H1 (cell line): Measurements from ENCODE around the gene DNAAF5. TPM values are rescaled to one million over a fixed set of nuclear protein-coding genes. Genes with fewer than 3 reads are reported as not detected.
"Not testable (repeated sequence)": the region's sequence is repeated elsewhere in the genome, so short reads cannot be mapped to it uniquely, and the experiment has no call there.

Source experiments
- CTCF ChIA-PET: fragments of 300-600 bp; sonication (Branson Sonifier 250); formaldehyde crosslinking; loops from one replicate; lab custom pipeline; 2021; ENCODE audit not compliant: partially characterized antibody; lab: Charles Lee
- POLR2A ChIA-PET: fragments of 300-600 bp; sonication (Branson Sonifier 250); formaldehyde crosslinking; loops from one replicate; lab custom pipeline; 2021; ENCODE audit warnings: inconsistent platforms; ENCODE audit not compliant: partially characterized antibody; lab: Charles Lee
- DNase-seq, 2 experiments: peaks; one replicate each; pipeline versions ENCODE4 v3.0.0 to v3.0.0-alpha.2; 2010 to 2022; ENCODE audit warnings: low spot score in 2 of 2, low read depth in 1 of 2, mixed read lengths in 1 of 2
- FAIRE-seq: peaks from 2 replicates; lab custom pipeline; 2011; peaks lifted over from hg19 to GRCh38; lab: Jason Lieb, UNC
- H2AFZ ChIP-seq: 2 replicates; pipeline ENCODE4 v1.8.1; 2012; ENCODE audit warnings: low read length, inconsistent platforms
- H2AK5ac ChIP-seq: 2 replicates; pipeline ENCODE4 v1.6.1; 2013; ENCODE audit warnings: low read depth, low read length
- H2BK120ac ChIP-seq: replicated peaks from 2 replicates; pipeline ENCODE3; 2013; ENCODE audit warnings: low read depth, low read length, inconsistent platforms
- H2BK12ac ChIP-seq: 2 replicates; pipeline ENCODE4 v1.6.1; 2013; ENCODE audit warnings: low read depth, low read length
- H2BK15ac ChIP-seq: 2 replicates; pipeline ENCODE4 v1.6.1; 2013; ENCODE audit warnings: low read length
- H2BK20ac ChIP-seq: 2 replicates; pipeline ENCODE4 v1.6.1; 2013; ENCODE audit warnings: low read length
- H2BK5ac ChIP-seq: 2 replicates; pipeline ENCODE4 v1.6.1; 2013; ENCODE audit warnings: low read depth, low read length
- H3K14ac ChIP-seq: 2 replicates; pipeline ENCODE4 v1.6.1; 2013; ENCODE audit warnings: inconsistent platforms; ENCODE audit not compliant: insufficient read length
- H3K18ac ChIP-seq: 2 replicates; pipeline ENCODE4 v1.6.1; 2013; ENCODE audit warnings: low read length; ENCODE audit errors: extremely low read depth
- H3K23ac ChIP-seq: 2 replicates; pipeline ENCODE4 v1.6.1; 2013; ENCODE audit warnings: inconsistent platforms; ENCODE audit not compliant: insufficient read length
- H3K23me2 ChIP-seq: 2 replicates; pipeline ENCODE4 v1.6.1; 2013; ENCODE audit warnings: low read depth, low read length
- H3K27ac ChIP-seq: 2 replicates; pipeline ENCODE4 v1.6.1; 2011; ENCODE audit warnings: low read depth, low read length, inconsistent platforms
- H3K27me3 ChIP-seq, 4 experiments: replicated peaks in 1 of 4; 1 replicate in 1 of 4; 2 replicates in 3 of 4; pipeline versions ENCODE4 v1.6.1 to v1.8.1; 2011 to 2013; ENCODE audit warnings: low read length in 3 of 4, mild to moderate bottlenecking in 3 of 4, inconsistent platforms in 2 of 4, mixed read lengths in 2 of 4, moderate library complexity in 1 of 4; ENCODE audit not compliant: control insufficient read depth in 3 of 4, insufficient read depth in 3 of 4; ENCODE audit errors: extremely low read depth in 1 of 4
- H3K36me3 ChIP-seq, 4 experiments: 2 replicates each; pipeline versions ENCODE4 v1.6.1 to v1.8.1; 2011 to 2013; ENCODE audit warnings: mild to moderate bottlenecking in 4 of 4, low read length in 3 of 4, moderate library complexity in 2 of 4, control low read depth in 1 of 4, inconsistent platforms in 1 of 4; ENCODE audit not compliant: insufficient read depth in 4 of 4, control insufficient read depth in 2 of 4
- H3K4ac ChIP-seq: replicated peaks from 2 replicates; pipeline ENCODE3; 2013; ENCODE audit warnings: low read length, low read depth, mixed read lengths, inconsistent platforms; ENCODE audit not compliant: insufficient read length
- H3K4me1 ChIP-seq, 4 experiments: replicated peaks in 1 of 4; 1 replicate in 1 of 4; 2 replicates in 3 of 4; pipeline versions ENCODE4 v1.6.1 to v1.8.1; 2011 to 2013; ENCODE audit warnings: low read length in 3 of 4, inconsistent platforms in 2 of 4, mixed read lengths in 1 of 4; ENCODE audit not compliant: insufficient read depth in 4 of 4, control insufficient read depth in 3 of 4
- H3K4me2 ChIP-seq, 2 experiments: 2 replicates each; pipeline versions ENCODE4 v1.6.1 to v1.8.1; 2011 to 2013; ENCODE audit warnings: low read depth in 2 of 2, low read length in 2 of 2, control low read depth in 1 of 2, inconsistent platforms in 1 of 2, mild to moderate bottlenecking in 1 of 2; ENCODE audit not compliant: insufficient read depth in 1 of 2
- H3K4me3 ChIP-seq, 4 experiments: fragments of 200-600, 300-600 bp in 1 of 4; sonication (generic), shearing (Covaris generic), sonication (Bioruptor Twin) in 1 of 4; 2 replicates each; pipeline versions ENCODE4 v1.5.1 to v1.8.1; 2011 to 2016; ENCODE audit warnings: low read length in 4 of 4, low read depth in 3 of 4, control low read depth in 2 of 4, inconsistent platforms in 2 of 4, mild to moderate bottlenecking in 2 of 4, mixed read lengths in 1 of 4, moderate library complexity in 1 of 4; ENCODE audit not compliant: insufficient read depth in 2 of 4; ENCODE audit errors: extremely low read depth in 1 of 4
- H3K56ac ChIP-seq: replicated peaks from 2 replicates; pipeline ENCODE3; 2013; ENCODE audit warnings: low read depth, mild to moderate bottlenecking, mixed read lengths, low read length, inconsistent platforms; ENCODE audit not compliant: insufficient read length
- H3K79me1 ChIP-seq: 2 replicates; pipeline ENCODE4 v1.6.1; 2013; ENCODE audit warnings: low read depth, low read length, control low read depth
- H3K79me2 ChIP-seq, 2 experiments: 2 replicates each; pipeline versions ENCODE4 v1.6.1 to v1.8.1; 2012 to 2013; ENCODE audit warnings: low read length in 2 of 2, mild to moderate bottlenecking in 2 of 2, inconsistent platforms in 1 of 2; ENCODE audit not compliant: insufficient read depth in 2 of 2, control insufficient read depth in 1 of 2
- H3K9ac ChIP-seq, 4 experiments: replicated peaks in 1 of 4; 1 replicate in 1 of 4; 2 replicates in 3 of 4; pipeline versions ENCODE4 v1.6.1 to v1.8.1; 2011 to 2013; ENCODE audit warnings: low read depth in 3 of 4, low read length in 3 of 4, control low read depth in 2 of 4, mild to moderate bottlenecking in 2 of 4, moderate library complexity in 2 of 4, inconsistent platforms in 1 of 4; ENCODE audit errors: extremely low read depth in 1 of 4
- H3K9me3 ChIP-seq, 2 experiments: 2 replicates each; pipeline versions ENCODE4 v1.6.1 to v1.8.1; 2012 to 2013; ENCODE audit warnings: mild to moderate bottlenecking in 2 of 2, moderate library complexity in 2 of 2, control low read depth in 1 of 2, inconsistent platforms in 1 of 2, low read depth in 1 of 2, low read length in 1 of 2, mixed read lengths in 1 of 2; ENCODE audit not compliant: insufficient read depth in 2 of 2
- H4K20me1 ChIP-seq, 2 experiments: replicated peaks in 1 of 2; 2 replicates each; pipeline versions ENCODE3 to v1.8.1; 2011 to 2013; ENCODE audit warnings: inconsistent platforms in 2 of 2, low read length in 2 of 2, mild to moderate bottlenecking in 1 of 2; ENCODE audit not compliant: insufficient read depth in 2 of 2, control insufficient read depth in 1 of 2
- H4K5ac ChIP-seq: 2 replicates; pipeline ENCODE4 v1.6.1; 2013; ENCODE audit warnings: low read length, low read depth, mixed read lengths, inconsistent platforms; ENCODE audit not compliant: insufficient read length
- H4K8ac ChIP-seq: 2 replicates; pipeline ENCODE4 v1.8.0; 2013; ENCODE audit warnings: mild to moderate bottlenecking, moderate library complexity, low read length, inconsistent platforms; ENCODE audit not compliant: insufficient read depth; ENCODE audit errors: extremely low read depth
- H4K91ac ChIP-seq: replicated peaks from 2 replicates; pipeline ENCODE3; 2013; ENCODE audit warnings: low read length, mixed read lengths, inconsistent platforms; ENCODE audit not compliant: insufficient read length
- WGBS, 2 experiments: shearing (Covaris generic) in 1 of 2; methylation state at CpG; one replicate each; pipeline versions ENCODE4 v1.1.6 to v1.1.7; 2013 to 2015; ENCODE audit warnings: low lambda C conversion rate in 2 of 2, mixed read lengths in 2 of 2, inconsistent platforms in 1 of 2, low coverage in 1 of 2, missing lambda C conversion rate in 1 of 2; ENCODE audit not compliant: insufficient replicate concordance in 2 of 2, insufficient coverage in 1 of 2, insufficient read length in 1 of 2; ENCODE audit errors: extremely low coverage in 1 of 2, missing lambda C conversion rate in 1 of 2; 5-methylcytosine and 5-hydroxymethylcytosine counted together
- polyA plus RNA-seq, 7 experiments: library from polyadenylated mRNA; depleted of rRNA in 3 of 7; stranded (reverse) in 5 of 7; unstranded in 2 of 7; fragments of >200 nt in 5 of 7; fragments of 200-250 nt in 2 of 7; gene quantifications; 1 replicate in 5 of 7; 2 replicates in 1 of 7; 4 replicates in 1 of 7; pipeline versions ENCODE4 v1.2.1 to v1.2.3, GENCODE V29; 2011 to 2013; ENCODE audit warnings: missing spikeins in 2 of 7, mixed read lengths in 2 of 7
- total RNA-seq: library from RNA; stranded (reverse); fragmentation: NEBNext Ultra II Directional; extraction: Animal tissue kit (Norgen Biotek cat#: 25700); gene quantifications from 2 replicates; pipeline ENCODE4 v1.2.1, GENCODE V29; 2021

DNAAF5 gene
- total and polyA plus RNA-seq, 2 of the 8 experiments (the other 6 are each of a cell fraction or from before 2014, with no cell fraction given), result 55.1 to 95.9 TPM

- not testable (repeated sequence) for H3K14ac ChIP-seq, H3K36me3 ChIP-seq, H2AK5ac ChIP-seq, DNase-seq, H3K4me3 ChIP-seq, H2BK20ac ChIP-seq, H2BK120ac ChIP-seq, H3K4me2 ChIP-seq, H2AFZ ChIP-seq, H4K91ac ChIP-seq, H4K8ac ChIP-seq, H3K56ac ChIP-seq, H3K27me3 ChIP-seq, H3K23ac ChIP-seq, H3K23me2 ChIP-seq, H3K18ac ChIP-seq, FAIRE-seq, H3K9ac ChIP-seq, H2BK15ac ChIP-seq, H4K20me1 ChIP-seq, H3K79me1 ChIP-seq, H3K9me3 ChIP-seq, H3K4ac ChIP-seq, H4K5ac ChIP-seq, H2BK5ac ChIP-seq, H3K4me1 ChIP-seq, H3K27ac ChIP-seq, H2BK12ac ChIP-seq, H3K79me2 ChIP-seq
- 91% methylated on average over 5 of the region's 6 CpGs; no CpG with 5 or more reads in 1 of the 2 experiments for WGBS, 2 experiments
- ChIA-PET CTCF (interaction anchor here (0.8 to 2.2 kb wide), 4 partner anchors 8 to 31 kb away, joined by 3 to 9 read pairs (median 3); partner anchors contain the start of gene SUN1), POLR2A (interaction anchor here (1.2 to 1.5 kb wide), 2 partner anchors 16 to 31 kb away, joined by 3 read pairs; partner anchors contain the start of gene SUN1)
Observed at GRCh38 chr7:801351-801750, 74.9 kb downstream of the DNAAF5 start.
